HTERT RPE-1 (cell line): ENCODE data around the gene STAP2.
"Not testable (repeated sequence)": the region's sequence is repeated elsewhere in the genome, so short reads cannot be mapped to it uniquely, and the experiment has no call there.

ENCODE experiments used
- in situ Hi-C: fragments of 300-500 bp; cut with MboI; formaldehyde crosslinking; loops from 4 replicates; pipeline ENCODE4 v1.14.3; 2020; ENCODE audit warnings: low sequenced_read_pairs

Gene STAP2

DNA sequence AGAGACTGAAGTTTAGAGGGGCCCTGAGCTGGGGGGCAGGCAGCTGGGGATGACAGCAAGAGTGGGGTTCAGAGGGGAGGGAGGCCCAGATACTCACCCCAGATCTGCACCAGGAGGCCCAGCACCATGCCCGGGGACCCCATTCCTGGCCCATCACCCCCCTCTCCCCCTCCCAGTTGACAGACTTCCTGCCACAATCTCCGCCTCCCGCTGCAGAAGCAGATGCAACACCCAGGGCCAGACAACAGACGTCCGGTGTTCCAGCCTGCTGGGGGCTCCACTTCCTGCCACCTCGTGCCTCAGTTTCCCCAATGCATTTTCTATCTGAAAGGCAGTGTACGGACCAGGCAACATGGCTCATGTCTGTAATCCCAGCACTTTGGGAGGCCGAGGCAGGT, 36.4 kb downstream of the STAP2 start, which contains the start of gene TMIGD2:
TSS of gene TMIGD2 (minus strand) at position 147 of the 398 bp plus-strand sequence. CDS start at position 143, 4 bp downstream.
- in situ Hi-C loops = no loop called here

DNA sequence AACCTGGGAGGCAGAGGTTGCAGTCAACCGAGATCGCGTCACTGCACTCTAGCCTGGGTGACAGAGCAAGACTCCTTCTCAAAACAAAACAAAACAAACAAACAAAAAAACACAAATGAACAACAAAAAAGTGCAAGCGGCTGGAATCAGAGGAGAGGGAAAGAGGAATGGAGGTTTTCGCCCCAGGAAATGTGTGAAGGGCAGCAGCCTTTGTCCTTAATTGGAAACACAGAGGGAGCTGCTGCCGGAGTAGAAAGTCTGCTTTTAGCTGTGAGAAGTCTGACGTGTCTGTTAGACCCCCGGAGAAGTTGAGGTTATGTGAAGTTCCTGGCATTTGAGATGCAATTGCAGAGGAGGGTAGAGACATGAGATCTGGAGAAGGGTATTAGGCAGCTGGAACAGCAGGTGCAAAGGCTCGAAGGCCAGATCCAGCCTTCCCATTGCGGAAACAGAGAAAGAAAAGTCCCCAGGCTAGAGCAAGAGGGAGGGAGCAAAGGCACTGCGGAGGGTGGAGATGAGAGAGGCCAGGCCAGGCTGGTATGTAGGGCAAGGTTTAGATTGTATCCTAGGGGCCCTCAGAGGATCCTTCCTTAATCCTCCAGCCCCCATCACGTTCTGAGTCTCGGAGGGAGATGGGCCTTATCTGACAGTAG, 36.9 kb downstream of the STAP2 start:
- in situ Hi-C loops = no loop called here

DNA sequence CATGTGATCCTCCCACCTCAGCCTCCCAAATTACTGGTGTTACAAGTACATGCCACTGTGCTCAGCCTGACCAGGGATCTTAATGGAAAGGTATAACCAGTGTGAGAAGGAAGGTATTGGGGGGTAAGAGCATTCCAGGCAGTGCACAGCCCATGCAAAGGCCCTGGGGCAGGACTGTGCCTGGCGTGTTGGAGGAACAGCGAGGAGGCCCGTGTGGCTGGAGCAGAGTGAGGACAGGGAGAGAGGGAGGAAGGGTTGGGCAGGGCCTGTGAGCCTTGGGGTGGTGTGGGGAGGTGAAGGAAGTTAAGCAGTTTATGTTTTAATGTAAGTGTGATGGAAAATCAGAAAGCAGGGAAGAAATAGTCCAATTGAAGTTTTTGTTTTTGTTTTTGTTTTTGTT, 38.0 kb downstream of the STAP2 start:
- in situ Hi-C loops = no loop called here

DNA sequence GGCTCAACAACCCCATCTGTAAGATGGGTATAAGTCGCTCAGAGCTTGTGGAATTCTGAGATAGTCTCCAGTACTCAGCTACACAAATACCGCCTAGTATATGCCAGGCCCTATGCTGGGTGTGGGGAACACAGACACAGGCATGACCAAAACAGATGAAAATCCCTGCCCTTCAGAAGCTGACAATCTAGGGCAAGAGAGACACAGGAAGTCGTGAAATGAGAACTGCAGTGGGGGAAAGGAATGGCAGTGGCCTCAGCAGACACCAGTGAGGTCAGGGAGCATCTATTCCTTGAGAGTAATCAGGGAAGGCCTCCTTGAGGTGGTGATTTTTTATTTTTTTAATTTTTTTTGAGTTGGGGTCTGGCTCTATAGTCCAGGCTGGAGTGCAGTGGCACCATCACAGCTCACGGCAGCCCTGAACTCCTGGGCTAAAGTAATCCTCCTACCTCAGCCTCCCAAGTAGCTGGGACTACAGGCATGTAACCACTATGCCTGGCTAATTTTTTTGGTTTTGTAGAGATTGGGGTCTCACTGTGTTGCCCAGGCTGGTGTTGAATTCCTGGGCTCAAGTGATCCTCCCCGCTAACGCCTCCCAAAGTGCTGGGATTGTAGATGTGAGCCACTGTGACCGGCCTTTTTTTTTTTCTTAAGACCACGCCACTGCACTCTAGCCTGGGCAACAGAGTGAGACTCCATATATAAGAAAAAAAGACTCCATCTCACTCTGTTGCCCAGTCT, 39.6 kb downstream of the STAP2 start:
- in situ Hi-C loops = no loop called here

DNA sequence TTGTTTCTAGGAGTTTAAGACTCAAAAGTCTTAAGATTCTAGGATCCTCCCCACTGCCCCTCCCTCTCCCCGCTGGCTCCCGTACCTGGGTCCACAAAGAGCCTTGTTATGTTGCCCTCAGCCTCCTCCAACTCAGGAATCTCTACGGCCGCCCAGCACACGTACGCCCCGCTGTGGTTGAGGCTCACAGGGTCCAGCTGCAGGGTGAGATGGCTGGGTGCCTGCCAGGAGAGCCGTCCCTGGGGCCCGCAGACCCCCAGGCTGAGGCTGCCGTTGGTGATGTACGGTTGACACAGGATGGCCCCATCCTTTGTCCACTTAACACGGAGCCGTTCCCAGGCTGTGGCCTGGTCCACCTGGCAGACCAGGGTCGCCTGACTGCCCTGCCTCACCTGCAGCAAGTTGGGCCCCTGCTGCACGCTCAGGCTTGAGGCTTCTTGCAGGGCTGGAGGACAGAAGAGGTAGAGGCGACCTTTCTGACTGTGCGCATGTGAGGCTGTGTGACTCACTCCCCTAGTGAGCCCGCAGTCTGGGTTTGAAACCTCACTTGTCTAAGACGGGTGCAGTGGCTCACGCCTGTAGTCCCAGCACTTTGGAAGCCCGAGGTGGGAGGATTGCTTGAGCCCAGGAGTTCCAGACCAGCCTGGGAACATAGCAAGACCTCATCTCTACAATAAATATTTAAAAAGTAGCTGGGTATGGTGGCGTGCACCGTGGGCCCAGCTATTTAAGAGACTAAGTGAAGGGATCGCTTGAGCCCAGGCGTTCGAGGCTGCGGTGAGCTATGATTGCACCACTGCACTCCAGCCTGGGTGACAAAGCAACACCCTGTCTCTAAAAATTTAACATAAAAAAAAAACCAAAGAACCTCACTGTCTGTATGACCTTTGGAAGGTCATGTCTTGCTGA, 40.5 kb downstream of the STAP2 start:
- in situ Hi-C loops = no loop called here

DNA sequence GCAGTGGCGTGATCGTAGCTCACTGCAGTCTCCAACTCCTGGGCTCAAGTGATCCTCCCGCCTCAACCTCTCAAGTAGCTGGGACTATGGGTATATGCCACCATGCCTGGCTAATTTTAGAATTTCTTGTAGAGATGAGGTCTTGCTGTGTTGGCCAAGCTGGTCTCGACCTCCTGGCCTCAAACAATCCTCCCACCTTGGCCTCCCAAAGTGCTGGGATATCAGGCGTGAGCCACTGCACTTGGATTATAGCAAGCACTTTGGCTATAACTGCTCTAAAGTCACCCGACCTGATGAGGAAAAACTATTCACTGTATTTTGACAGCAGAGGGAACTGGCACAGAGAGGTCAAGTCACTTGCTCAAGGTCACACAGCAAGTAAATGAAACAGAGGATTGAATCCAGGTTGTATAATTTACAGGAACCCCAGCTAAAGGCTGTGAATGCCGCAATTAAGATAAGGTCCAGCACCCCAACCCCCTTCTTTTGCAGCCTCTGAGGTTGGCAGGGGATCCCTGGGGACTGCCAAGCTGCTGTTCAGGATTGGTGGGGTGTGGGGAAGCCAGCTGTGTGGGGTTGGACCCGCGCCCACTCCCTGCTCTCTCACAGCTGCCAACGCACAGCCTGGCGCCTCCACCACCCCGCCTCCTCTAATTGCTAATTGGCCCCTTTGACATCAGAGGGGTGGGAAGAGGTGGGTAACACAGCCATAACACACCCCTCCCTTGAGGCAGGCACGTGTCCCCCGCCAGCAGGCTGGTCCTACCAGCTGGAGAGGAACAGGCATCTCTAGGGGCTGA, 42.5 kb downstream of the STAP2 start:
- in situ Hi-C loops = no loop called here

DNA sequence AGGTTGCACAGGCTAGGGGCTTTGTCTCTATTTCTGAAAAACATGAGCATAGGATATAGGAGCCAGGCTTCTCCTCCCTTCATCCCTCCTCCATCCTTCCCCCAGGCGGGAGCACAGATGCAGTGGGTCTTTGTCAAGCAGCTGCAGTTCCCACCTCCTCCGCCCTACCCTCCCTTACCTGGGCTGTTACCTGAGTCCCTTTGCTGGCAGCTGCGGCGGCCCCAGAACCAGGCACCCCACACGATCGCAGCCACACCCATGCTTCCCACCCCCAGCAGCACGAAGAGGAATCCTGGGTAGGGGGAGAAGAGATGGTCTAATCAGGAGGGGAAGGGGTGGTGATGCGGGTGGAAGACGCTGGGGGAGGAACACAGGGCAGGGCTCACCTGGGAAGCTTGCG, 44.2 kb downstream of the STAP2 start:
- in situ Hi-C loops = no loop called here

DNA sequence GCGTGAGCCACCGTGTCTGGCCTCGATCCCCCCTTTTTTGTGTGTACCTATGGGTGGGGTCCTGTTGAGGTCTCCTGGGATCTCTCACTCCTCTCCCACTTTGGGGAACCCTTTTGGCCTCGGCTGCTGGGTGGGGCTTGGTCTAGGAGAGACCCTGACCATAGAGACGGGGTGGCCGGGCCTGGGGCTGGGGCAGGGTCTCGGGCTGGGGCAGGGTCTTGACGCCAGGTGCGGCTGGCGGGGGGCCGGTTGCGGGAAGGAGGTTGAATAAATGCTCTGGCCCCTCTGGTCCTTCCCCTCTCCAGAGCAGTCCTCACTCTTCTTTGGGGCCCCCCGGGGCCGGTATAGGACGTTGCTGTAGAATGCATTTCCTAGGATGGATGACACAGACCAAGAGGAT, 46.1 kb downstream of the STAP2 start:
- in situ Hi-C loops = no loop called here

DNA sequence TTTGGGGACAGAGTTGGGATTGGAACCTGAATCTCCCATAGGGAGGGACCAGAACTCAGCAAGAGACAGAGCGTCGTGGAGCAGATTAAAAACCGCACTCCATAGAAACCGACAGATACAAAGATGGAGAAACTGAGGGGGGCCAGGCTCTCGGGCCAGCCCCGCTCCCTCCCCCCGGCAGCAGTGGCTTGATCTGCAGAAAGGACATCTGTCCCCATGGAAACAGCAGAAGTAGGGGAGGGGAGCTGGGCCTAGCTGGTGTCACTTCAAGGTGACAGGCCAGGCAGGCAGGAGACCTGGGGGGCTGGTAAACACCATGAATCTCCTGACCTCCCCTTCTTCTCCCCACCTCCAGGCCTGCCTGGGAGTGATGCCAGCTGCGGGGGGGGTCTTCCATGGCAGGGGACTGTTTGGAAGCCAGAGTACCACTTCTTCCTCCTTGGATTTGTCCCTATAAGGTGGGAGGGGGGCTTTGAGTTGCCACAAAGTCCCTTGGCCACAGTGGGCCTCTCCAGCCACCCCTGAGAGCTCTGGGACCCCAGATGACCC, 47.4 kb downstream of the STAP2 start:
- in situ Hi-C loops = no loop called here

DNA sequence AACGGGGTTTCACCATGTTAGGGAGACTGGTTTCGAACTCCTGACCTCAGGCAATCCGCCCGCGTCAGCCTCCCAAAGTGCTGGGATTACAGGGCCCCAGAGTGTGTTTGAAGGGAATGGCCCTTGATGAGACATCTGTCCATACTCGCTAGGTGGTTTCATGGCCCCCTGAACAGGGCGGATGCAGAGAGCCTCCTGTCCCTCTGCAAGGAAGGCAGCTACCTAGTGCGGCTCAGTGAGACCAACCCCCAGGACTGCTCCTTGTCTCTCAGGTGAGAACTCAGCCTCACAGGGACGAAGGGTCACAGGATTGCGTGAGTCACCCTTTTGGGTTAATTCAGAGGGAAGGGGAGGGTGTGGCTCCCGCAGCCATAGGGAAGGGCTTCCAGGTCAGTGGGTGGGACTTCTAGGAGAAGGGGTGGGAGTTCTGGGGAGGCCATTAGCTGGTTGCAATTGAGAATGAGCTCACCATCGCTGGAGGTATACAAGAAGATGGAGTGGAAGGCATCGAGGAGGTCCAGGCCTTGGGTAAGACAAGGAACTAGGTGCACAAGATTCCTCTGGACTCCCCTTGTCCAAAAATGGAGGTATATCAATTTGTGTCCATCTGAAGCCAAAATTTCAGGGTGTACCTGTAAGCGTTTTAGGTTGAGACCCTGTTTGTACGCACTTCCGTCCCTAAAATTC, 50.4 kb downstream of the STAP2 start:
- in situ Hi-C loops = no loop called here

DNA sequence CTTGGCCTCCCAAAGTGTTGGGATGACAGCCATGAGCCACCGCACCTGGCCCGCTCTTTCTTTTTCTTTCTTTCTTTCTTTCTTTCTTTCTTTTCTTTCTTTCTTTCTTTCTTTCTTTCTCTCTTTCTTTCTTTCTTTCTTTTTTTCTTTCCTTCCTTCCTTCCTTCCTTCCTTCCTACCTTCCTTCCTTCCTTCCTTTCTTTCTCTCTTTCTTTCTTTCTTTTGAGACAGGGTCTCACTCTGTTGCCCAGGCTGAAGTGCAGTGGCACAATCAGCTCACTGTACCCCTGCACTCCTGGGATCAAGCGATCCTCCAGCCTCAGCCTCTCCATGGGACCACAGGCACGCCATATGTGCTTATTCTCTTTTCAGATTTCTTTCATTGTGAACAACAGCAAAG, 52.5 kb downstream of the STAP2 start:
- in situ Hi-C loops = not testable (repeated sequence)

DNA sequence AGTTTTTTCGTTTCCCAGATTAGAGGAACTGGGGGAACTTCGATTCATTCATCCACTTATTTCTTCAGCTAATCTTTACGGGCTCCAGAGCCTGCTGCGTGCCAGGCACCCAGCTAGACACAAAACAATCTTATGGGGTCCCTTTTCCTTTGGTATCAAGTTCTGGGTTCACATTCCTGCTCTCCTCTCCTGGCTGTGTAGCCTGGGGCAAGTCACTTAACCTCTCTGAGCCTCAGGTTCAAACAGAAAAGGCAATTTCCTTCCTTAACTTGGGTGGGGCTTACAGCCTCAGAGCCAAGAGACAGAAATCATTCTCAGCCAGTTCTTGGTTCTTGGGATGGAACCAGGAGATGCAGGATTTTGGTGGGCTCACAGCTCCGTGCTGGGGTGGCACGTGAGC, 53.7 kb downstream of the STAP2 start:
- in situ Hi-C loops = no loop called here

DNA sequence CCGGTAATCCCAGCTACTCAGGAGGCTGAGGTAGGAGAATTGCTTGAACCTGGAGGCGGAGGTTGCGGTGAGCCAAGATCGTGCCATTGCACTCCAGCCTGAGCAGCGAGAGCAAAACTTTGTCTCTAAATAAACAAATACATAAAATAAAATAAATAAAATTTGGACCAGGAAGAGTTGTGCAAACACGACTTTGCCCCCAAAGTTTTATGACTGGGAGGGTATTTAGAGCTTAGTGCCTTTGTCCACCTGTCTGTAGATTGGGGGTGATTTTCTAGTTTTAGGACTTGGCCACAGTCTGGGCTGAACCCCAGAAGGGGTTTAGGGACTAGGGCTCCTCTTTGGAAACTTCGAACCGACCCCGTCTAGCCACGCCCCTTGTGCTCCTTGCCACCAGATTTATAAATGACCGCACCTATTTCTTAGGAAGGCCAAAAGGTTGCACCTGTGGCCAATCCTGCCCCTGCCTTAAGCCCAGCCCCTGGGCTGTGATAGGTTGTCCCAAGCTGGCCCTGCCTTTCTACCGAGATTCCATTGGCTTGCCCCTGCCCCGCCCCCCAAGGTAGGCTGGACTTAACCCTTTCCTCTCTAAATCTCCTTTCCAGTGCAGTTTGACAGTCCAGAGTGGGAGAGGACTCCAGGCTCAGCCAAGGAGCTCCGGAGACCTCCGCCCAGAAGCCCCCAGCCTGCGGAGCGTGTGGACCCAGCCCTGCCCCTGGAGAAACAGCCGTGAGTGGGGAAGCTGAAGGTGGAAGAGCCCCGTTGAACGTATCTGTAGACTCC, 54.3 kb downstream of the STAP2 start:
- in situ Hi-C loops = no loop called here

DNA sequence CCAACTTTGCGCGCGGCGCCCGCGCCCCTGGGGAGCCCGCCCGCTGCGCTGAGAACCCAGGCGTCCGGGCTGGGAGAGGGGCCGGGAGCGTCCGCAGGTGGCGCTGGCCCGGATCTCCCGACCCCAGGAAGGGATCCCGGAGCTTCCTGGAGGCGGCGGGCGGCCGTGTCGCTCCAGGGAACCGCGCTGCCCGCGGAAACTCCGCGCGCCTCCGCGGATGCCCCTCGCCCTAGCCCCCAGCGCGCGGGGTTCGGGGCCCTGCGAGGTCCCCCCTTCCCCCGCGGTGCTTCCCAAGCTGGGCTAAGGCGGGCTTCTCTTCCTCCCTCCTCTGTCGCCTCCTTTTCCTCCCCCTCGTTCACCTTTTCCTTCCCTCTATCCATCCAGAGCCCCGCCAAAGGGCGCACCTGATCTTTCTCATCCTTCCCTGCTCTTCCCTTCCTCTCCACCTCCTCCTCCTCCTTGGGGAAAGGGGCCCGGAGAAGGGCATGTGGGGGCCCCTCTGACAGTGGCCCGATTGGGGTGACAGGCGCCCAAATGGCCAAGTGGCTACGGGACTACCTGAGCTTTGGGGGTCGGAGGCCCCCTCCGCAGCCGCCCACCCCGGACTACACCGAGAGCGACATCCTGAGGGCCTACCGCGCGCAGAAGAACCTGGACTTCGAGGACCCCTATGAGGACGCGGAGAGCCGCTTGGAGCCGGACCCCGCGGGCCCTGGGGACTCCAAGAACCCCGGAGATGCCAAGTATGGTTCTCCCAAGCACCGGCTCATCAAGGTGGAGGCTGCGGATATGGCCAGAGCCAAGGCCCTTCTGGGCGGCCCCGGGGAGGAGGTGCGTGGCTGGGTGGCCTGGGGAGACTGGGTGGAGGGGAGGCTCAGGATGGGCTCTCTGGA, 58.9 kb downstream of the STAP2 start:
- in situ Hi-C loops = no loop called here

DNA sequence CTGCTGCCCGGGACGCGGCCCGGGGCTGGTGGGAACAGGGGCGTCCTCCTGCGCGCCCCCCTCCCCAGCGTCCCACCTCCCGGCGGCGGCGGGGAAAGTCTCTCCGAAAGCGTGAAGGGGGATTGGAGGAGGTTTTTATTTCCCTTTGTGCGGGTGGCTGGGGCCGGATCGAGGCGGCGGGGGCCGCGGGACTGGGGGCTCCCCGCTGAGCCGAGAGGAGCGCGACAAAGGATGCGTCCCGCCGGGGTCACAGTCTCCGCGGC, 59.4 kb downstream of the STAP2 start:
- in situ Hi-C loops = no loop called here

DNA sequence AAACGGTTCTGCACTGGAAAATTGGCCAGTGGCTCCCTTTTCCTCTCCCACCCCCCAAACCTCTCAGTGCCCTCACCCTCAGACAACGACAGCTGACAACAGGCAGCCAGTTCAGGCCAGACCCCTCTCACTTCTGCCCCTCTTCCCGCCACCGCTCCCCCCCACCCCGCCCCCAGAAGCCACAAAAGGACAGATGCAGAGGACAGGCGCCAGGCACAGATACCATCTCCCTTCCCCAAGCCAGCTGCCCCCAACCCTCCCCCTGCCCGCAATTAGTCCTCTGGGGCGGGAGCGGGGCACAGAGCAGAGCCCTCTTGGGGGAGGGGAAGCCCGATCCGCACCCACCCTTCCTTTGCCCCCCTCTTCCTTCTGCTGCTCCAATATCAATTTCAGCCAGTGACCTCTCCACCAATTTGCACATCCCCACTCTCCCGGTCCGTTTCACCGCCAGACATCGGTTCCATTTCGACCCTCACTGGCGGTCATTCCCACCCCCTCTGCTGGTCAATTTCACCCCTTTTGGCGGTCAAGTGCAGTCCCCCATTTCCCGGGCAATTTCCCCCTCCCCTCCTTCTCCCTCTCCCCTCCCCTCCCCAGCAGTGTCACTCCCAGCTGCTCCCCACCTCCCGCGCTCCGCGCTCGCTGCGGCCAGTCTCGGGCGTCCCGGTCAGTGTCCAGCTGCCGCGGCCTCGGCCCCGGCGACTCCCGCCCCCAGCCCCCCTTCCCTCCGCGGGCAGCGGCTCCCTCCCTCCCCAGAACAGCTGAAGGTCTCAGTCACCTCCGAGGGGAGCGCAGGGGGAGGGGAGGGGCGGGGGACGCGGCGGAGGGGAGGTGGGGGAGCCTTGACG, 60.0 kb downstream of the STAP2 start, which contains the start of gene SHD:
TSS of gene SHD (plus strand) at position 848 of the 848 bp plus-strand sequence. CDS start 798 bp downstream, outside the sequence.
- in situ Hi-C loops = no loop called here

DNA sequence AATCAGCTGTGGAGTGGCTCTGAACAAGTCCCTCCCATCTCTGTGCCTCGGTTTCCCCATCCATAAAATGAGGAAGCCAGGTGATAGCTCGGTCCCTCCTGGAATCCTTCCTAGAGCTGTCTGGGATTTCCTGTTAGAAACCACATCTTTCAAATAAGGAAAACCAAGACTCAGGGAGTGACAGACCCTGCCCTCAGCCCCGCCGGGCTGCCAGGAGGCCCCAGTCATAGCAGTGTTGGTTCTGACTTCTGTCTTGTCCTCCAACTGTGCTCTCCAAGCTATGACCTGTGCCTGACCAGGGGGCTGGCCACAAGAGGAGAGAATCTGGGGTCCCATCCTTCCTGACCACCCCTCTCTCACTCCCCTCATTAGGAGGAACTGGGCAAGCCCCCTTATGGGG, 60.6 kb downstream of the STAP2 start:
- in situ Hi-C loops = no loop called here
